ENCODE data around the gene MRPS34. TPM values are rescaled to one million over a fixed set of nuclear protein-coding genes. Genes with fewer than 3 reads are reported as not detected.
A peak's percentile ranks its signal among the peaks of the same experiment; 100 is the strongest.
"Not testable (repeated sequence)": the region's sequence is repeated elsewhere in the genome, so short reads cannot be mapped to it uniquely, and the experiment has no call there.

MRPS34 gene
- total RNA-seq, 1 donor from 2014 or later: 71.3 TPM

GRCh38 chr16:1734816-1735215 lies 38.1 kb downstream of the MRPS34 start:
- TF ChIP-seq, protein P1, sequence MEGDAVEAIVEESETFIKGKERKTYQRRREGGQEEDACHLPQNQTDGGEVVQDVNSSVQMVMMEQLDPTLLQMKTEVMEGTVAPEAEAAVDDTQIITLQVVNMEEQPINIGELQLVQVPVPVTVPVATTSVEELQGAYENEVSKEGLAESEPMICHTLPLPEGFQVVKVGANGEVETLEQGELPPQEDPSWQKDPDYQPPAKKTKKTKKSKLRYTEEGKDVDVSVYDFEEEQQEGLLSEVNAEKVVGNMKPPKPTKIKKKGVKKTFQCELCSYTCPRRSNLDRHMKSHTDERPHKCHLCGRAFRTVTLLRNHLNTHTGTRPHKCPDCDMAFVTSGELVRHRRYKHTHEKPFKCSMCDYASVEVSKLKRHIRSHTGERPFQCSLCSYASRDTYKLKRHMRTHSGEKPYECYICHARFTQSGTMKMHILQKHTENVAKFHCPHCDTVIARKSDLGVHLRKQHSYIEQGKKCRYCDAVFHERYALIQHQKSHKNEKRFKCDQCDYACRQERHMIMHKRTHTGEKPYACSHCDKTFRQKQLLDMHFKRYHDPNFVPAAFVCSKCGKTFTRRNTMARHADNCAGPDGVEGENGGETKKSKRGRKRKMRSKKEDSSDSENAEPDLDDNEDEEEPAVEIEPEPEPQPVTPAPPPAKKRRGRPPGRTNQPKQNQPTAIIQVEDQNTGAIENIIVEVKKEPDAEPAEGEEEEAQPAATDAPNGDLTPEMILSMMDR (IDR thresholded peaks at IDR 0.05; ENCODE audit: insufficient read depth, low read length, severe bottlenecking): no peak
- FAIRE-seq (no peak), DNase-seq (ENCODE audit: low read depth) (no peak)
- Histone ChIP-seq H3K36me3 (ENCODE audit: control insufficient read depth, insufficient read depth, low read length) (peaks cover 10% of the 10 kb centered on the region), H3K27me3 (ENCODE audit: control insufficient read depth, insufficient read depth, low read length) (no peaks in the 10 kb centered on the region), H3K4me3 (ENCODE audit: low read depth, low read length) (no peak overlapping the region)

- H3K36me3 ChIP-seq (ENCODE audit: control insufficient read depth, insufficient read depth, low read length): peaks cover 17% of the 10 kb centered on the region
- H3K4me3 ChIP-seq (ENCODE audit: low read depth, low read length): no peak overlapping the region
- TF ChIP-seq, protein P1 (IDR thresholded peaks at IDR 0.05; ENCODE audit: insufficient read depth, low read length, severe bottlenecking): no peak
- no peak for FAIRE-seq
- H3K27me3 ChIP-seq (ENCODE audit: control insufficient read depth, insufficient read depth, low read length): no peaks in the 10 kb centered on the region
- DNase-seq (ENCODE audit: low read depth): no peak
Measured at GRCh38 chr16:1734123-1734522, 38.8 kb downstream of the MRPS34 start.

GRCh38 chr16:1732551-1732987 lies 40.4 kb downstream of the MRPS34 start:
- H3K4me3 ChIP-seq (ENCODE audit: low read depth, low read length); H3K27me3 ChIP-seq (ENCODE audit: control insufficient read depth, insufficient read depth, low read length); DNase-seq (ENCODE audit: low read depth): not testable (repeated sequence)
- H3K36me3 ChIP-seq (ENCODE audit: control insufficient read depth, insufficient read depth, low read length): peaks cover 24% of the 10 kb centered on the region
- peak; percentile 52 for FAIRE-seq

DNA sequence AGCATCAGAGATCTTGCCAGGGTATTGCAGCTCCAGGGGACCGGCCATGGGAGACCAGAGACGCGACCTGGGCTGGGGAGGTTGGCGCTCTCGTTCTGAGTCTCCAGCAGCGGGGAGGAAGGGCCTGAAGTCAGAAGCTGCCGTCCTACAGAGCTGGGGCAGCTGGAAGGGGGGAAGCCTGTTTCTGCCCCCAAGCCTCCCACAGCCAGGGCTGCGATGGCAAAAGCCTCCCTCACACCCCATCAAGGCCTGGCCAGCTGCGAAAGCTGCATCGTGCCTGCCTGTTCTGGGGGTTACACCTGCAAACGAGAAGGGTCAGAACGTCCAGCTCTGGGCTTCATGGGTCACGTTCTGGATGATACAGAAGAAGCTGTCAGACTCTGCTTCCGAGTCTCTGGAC lies 40.9 kb downstream of the MRPS34 start:
- H3K4me3 ChIP-seq (ENCODE audit: low read depth, low read length): no peak overlapping the region
- FAIRE-seq: peak; percentile 7
- H3K27me3 ChIP-seq (ENCODE audit: control insufficient read depth, insufficient read depth, low read length): no peaks in the 10 kb centered on the region
- DNase-seq (ENCODE audit: low read depth): no peak
- TF ChIP-seq, protein P1 (IDR thresholded peaks at IDR 0.05; ENCODE audit: insufficient read depth, low read length, severe bottlenecking): no peak
- peaks cover 24% of the 10 kb centered on the region for H3K36me3 ChIP-seq (ENCODE audit: control insufficient read depth, insufficient read depth, low read length)

- FAIRE-seq: no peak
Measured at GRCh38 chr16:1731603-1732002, 41.3 kb downstream of the MRPS34 start.

GRCh38 chr16:1731073-1731472 lies 41.9 kb downstream of the MRPS34 start:
- no peaks in the 10 kb centered on the region for H3K27me3 ChIP-seq (ENCODE audit: control insufficient read depth, insufficient read depth, low read length)
- peaks cover 26% of the 10 kb centered on the region for H3K36me3 ChIP-seq (ENCODE audit: control insufficient read depth, insufficient read depth, low read length)
- DNase-seq (ENCODE audit: low read depth): no peak
- no peak overlapping the region for H3K4me3 ChIP-seq (ENCODE audit: low read depth, low read length)
- FAIRE-seq: no peak
- TF ChIP-seq, protein P1 (IDR thresholded peaks at IDR 0.05; ENCODE audit: insufficient read depth, low read length, severe bottlenecking): no peak

More at GRCh38 chr16:1731603-1732002, 41.3 kb downstream of the MRPS34 start:
- DNase-seq (ENCODE audit: low read depth): no peak
- peaks cover 24% of the 10 kb centered on the region for H3K36me3 ChIP-seq (ENCODE audit: control insufficient read depth, insufficient read depth, low read length)
- H3K27me3 ChIP-seq (ENCODE audit: control insufficient read depth, insufficient read depth, low read length): no peaks in the 10 kb centered on the region
- no peak overlapping the region for H3K4me3 ChIP-seq (ENCODE audit: low read depth, low read length)
- TF ChIP-seq, protein P1 (IDR thresholded peaks at IDR 0.05; ENCODE audit: insufficient read depth, low read length, severe bottlenecking): no peak
